Hepatocyte (in vitro differentiated cells): Measurements from ENCODE around the gene ZG16B.

Experiments used
- EZH2 ChIP-seq: fragments of 200-600 bp; sonication (generic); IDR thresholded peaks from 2 replicates; pipeline ENCODE4 v1.6.1; 2016; ENCODE audit warnings: antibody characterized with exemption, mild to moderate bottlenecking, borderline replicate concordance
- EZH2phosphoT487 ChIP-seq: fragments of 200-600 bp; sonication (generic); IDR thresholded peaks from one replicate; pipeline ENCODE4 v1.6.1; 2018; ENCODE audit warnings: antibody characterized with exemption, mild to moderate bottlenecking, low read depth, moderate library complexity; ENCODE audit not compliant: unreplicated experiment, severe bottlenecking
- TF ChIP-seq, protein P1 (sequence below): fragments of 200-600 bp; sonication (generic); IDR thresholded peaks from 2 replicates; pipeline ENCODE4 v1.5.1; 2016; ENCODE audit warnings: antibody characterized with exemption, mild to moderate bottlenecking; ENCODE audit not compliant: poor library complexity

DNA sequence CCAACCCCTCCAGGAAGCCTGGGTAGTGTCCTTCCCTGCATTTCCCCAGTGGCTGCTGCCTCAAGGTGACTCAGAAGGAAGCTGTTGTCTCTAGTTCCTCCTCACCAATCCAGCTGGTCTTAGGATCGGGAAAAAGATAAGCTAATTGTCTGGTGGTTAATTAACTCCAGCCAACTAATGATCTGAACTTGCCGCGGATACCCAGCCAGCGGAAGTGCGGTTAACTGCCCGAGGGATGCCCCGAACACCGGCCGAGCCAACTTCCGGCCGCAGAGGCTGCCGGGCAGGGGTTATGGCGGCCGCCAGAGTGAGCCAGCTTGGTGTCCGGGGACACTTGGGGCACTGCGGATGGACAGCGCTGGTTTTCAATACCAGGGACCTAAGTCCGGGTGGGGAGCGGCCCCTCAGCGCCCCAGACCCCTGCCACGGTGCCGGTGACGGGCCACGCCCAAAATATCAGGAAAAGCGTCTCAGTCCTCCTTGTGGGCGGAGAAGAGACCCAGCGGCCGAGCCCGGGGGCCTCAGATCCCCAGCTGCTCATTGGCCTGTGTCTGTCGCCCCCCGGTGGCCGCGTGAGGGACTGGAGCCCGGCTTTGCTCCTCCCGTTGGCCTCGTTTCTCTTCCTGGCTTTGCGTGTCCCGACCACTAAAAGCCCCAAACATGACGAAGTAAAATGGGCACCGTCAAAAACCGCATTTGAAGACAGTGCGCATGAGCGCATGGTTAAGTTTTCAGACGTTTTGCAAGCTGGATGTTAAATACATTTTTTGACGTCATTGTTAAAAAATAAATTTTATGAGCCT is 38.1 kb downstream of the ZG16B start:
- TF ChIP-seq, protein P1, sequence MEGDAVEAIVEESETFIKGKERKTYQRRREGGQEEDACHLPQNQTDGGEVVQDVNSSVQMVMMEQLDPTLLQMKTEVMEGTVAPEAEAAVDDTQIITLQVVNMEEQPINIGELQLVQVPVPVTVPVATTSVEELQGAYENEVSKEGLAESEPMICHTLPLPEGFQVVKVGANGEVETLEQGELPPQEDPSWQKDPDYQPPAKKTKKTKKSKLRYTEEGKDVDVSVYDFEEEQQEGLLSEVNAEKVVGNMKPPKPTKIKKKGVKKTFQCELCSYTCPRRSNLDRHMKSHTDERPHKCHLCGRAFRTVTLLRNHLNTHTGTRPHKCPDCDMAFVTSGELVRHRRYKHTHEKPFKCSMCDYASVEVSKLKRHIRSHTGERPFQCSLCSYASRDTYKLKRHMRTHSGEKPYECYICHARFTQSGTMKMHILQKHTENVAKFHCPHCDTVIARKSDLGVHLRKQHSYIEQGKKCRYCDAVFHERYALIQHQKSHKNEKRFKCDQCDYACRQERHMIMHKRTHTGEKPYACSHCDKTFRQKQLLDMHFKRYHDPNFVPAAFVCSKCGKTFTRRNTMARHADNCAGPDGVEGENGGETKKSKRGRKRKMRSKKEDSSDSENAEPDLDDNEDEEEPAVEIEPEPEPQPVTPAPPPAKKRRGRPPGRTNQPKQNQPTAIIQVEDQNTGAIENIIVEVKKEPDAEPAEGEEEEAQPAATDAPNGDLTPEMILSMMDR: peak; percentile 98
- TF ChIP-seq EZH2 (no peak), EZH2phosphoT487 (no peak)
